Astrocyte of the cerebellum (primary cell): Measurements from ENCODE around the gene SLC1A4.

ENCODE experiments used
- DNase-seq: peaks from one replicate; pipeline ENCODE4 v3.0.0-alpha.2; 2011; ENCODE audit warnings: low read depth
- H3K4me3 ChIP-seq: 2 replicates; pipeline ENCODE4 v1.5.1; 2011; ENCODE audit warnings: mild to moderate bottlenecking, low read depth, low read length, moderate library complexity
- in situ Hi-C: cut with HindIII; loops from 2 replicates; pipeline ENCODE4 v1.10.0; 2017; ENCODE audit warnings: low sequenced_read_pairs
- TF ChIP-seq, protein P1 (sequence below): IDR thresholded peaks from 2 replicates; pipeline ENCODE4 v1.5.1; 2012; ENCODE audit warnings: low read length, low read depth, moderate library complexity, mild to moderate bottlenecking; ENCODE audit errors: missing control alignments

Gene SLC1A4

DNA sequence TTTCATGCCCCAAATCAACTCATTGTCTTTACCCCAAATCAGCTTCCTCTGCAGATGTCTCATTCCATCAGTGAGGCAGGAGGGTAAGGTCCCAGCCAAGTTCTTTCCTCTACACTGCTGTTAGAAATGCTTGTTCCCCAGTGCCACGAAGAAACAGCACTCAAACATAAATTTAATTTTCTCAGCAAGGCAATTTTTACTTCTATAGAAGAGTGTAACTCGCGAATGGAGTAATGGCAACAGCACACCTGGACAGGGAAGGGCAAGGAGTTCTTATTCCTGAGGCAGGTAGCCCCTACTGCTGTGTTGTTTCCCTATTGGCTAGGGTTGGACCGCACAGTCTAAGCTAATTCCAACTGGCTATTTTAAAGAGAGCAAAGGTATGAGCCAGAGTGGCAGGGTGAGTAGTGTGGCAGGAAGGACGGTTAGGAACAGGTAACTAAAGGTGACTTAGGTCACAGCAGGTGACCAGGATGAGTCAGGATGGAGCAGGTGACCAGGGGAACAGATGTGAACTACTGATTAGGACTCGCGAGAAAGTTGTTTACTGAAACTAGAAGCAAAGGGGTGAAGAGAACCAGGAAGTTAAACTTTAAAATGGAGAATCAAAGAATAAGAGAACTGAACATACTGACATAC, 55.0 kb downstream of the SLC1A4 start:
- TF ChIP-seq, protein P1, sequence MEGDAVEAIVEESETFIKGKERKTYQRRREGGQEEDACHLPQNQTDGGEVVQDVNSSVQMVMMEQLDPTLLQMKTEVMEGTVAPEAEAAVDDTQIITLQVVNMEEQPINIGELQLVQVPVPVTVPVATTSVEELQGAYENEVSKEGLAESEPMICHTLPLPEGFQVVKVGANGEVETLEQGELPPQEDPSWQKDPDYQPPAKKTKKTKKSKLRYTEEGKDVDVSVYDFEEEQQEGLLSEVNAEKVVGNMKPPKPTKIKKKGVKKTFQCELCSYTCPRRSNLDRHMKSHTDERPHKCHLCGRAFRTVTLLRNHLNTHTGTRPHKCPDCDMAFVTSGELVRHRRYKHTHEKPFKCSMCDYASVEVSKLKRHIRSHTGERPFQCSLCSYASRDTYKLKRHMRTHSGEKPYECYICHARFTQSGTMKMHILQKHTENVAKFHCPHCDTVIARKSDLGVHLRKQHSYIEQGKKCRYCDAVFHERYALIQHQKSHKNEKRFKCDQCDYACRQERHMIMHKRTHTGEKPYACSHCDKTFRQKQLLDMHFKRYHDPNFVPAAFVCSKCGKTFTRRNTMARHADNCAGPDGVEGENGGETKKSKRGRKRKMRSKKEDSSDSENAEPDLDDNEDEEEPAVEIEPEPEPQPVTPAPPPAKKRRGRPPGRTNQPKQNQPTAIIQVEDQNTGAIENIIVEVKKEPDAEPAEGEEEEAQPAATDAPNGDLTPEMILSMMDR = no peak
- in situ Hi-C loops = loop anchor here (25.0 kb wide), 1 partner anchor 107 kb away; no protein-coding TSS in a partner anchor
- DNase-seq = no peak
- H3K4me3 ChIP-seq = no peak overlapping the region

DNA sequence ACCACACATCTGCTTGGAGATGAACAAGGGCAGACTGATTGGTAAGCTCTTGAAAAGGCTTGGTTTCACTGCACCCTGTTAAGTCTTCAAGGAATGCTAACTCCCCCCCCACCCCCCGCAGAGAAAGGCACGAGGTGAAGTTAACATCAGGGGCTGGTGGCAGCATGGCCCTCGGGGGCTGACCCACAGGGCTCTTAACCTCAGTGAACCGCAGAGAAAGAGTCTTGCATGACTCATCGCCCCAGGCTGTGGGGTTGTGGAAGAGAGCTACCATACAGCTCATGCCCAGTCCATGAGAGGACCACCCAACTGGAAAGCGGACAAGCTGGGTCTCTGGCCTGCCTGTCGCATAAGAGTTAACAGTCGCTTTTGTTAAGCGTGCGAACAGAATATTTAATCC, 56.5 kb downstream of the SLC1A4 start:
- TF ChIP-seq, protein P1 = no peak
- DNase-seq = no peak
- H3K4me3 ChIP-seq = no peak overlapping the region
- in situ Hi-C loops = loop anchor here (25.0 kb wide), 1 partner anchor 108 kb away; no protein-coding TSS in a partner anchor

DNA sequence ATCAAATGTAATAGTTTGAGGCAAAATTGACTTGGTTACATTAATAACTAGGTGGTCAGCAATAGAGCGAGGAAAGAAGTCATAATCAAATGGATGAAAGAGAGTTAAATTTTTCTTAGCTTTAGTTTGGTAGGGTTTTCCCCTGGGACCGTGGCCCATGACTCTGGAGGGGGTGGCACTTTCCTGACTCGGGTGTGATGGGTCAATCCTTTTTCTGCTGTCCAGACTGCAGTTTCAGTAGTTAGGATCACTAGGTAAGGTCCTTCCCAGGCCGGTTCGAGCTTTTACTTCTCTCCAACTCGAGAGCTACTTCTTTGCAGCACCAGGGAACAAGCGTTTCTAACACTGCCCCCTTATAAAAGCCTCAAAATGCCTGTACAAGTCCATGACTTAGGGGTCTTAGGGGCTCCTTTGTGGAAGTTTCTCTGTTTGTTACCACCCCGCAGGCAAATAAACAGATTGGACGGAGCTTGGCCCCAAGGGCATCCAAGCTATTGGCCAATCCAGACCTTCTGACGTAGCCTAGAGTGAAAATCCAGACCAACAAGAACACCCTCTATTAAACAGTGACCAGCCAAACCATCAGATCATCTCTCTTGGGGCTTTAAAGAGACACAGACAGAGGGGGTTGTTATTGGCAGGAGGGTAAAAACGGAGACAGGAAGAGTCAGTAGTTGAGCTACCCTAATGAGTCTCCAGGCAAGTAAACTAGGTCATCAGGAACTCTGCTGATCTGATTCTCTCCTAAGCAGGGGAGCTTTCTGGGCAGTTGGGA, 57.6 kb downstream of the SLC1A4 start:
- H3K4me3 ChIP-seq = no peak overlapping the region
- in situ Hi-C loops = loop anchor here (25.0 kb wide), 1 partner anchor 110 kb away; no protein-coding TSS in a partner anchor
- DNase-seq = no peak
- TF ChIP-seq, protein P1 = no peak

DNA sequence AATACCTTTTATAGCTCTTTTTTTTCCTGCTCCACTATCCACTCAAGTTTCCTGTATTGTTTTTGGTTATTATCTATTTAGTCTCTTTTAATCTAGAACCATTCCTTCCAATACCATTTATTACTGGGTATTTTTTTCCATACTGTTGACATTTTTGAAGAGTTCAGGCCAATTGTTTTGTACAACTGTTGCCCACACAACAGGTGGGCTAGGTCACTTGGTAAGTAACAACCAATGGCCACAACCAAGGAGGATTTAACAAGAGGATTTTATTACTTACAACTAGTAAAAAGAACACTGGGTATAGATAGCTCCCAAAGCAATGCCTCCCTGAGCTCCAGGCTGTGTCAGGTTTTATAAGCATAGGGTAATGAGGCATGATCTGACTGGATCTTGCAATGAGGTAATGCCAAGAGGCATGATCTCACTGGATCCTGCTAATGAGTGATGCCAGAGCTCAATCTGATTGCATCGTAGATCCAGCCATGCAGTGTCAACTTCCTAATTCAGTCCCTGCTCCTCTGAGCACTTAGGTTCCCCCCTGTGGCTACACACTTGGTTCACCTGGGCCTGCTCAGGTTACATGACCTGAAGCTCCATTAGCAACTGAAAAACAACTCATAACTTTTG, 59.9 kb downstream of the SLC1A4 start:
- TF ChIP-seq, protein P1 = no peak
- DNase-seq = no peak
- no peak overlapping the region for H3K4me3 ChIP-seq
- in situ Hi-C loops = loop anchor here (25.0 kb wide), 1 partner anchor 112 kb away; no protein-coding TSS in a partner anchor

DNA sequence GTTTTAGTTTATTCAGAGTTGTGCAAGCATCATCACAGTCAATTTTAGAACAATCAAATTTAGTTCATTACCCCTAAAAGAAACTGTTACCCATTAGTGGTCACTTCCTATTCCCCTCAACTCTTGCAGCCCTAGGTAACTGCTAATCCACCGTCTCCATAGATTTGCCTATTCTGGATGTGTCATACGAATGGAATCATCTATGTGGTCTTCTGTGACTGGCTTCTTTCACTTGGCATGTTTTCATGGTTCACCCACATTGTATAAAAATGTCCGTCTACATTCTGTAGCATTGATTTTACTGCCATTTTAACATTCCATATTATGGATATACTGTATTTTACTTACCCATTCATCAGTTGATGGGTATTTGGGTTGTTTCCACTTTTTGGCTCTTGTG, 61.7 kb downstream of the SLC1A4 start:
- in situ Hi-C loops = no loop called here
- H3K4me3 ChIP-seq = no peak overlapping the region
- TF ChIP-seq, protein P1 = no peak
- no peak for DNase-seq

DNA sequence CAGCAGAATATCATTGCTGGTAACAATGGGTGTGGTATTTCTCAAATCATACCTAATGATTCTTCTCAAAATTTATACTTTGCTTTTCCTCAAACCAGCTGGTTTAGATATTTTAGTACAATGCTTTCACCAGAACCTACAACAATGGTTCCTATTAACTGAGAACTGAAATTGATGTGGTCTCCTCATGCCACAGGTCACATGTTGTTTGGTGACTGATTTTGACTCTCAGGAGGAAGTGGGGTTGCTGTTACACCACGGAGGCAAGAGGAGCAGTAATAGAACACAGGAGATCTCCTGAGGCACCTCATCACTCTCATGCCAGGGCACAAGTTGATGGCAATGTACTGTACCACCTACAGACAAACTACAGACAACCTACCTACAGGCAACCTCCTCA, 64.0 kb downstream of the SLC1A4 start:
- no peak for DNase-seq
- no peak overlapping the region for H3K4me3 ChIP-seq
- in situ Hi-C loops = no loop called here
- TF ChIP-seq, protein P1 = no peak
